Measurements from ENCODE around the gene CEACAM18.

DNA sequence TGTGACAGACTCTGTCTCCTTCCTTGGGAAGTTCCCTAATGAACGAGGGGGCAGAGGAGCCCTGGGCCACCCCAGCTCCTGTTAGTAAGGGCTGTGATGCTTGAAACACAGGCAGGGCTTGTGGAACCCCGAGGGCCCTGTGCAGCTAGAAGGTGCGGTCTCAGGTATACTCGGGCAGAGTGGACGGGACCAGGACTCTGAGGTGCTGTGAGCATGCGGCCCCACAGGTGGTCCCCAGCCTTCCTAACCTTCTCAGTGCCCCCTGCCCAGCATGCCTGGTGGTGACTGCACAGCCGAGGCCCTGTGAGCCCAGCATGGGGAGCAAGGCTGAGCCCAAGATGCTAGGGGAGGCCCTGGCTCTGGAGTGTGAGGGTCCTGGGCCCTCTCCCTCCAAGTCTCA, 16.1 kb upstream of the CEACAM18 start:
- TF ChIP-seq, protein P1, sequence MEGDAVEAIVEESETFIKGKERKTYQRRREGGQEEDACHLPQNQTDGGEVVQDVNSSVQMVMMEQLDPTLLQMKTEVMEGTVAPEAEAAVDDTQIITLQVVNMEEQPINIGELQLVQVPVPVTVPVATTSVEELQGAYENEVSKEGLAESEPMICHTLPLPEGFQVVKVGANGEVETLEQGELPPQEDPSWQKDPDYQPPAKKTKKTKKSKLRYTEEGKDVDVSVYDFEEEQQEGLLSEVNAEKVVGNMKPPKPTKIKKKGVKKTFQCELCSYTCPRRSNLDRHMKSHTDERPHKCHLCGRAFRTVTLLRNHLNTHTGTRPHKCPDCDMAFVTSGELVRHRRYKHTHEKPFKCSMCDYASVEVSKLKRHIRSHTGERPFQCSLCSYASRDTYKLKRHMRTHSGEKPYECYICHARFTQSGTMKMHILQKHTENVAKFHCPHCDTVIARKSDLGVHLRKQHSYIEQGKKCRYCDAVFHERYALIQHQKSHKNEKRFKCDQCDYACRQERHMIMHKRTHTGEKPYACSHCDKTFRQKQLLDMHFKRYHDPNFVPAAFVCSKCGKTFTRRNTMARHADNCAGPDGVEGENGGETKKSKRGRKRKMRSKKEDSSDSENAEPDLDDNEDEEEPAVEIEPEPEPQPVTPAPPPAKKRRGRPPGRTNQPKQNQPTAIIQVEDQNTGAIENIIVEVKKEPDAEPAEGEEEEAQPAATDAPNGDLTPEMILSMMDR (IDR thresholded peaks at IDR 0.05), result no peak
- no peak for TF ChIP-seq EZH2 (IDR thresholded peaks at IDR 0.05; ENCODE audit: borderline replicate concordance, insufficient read depth, low read depth, low read length, poor library complexity, severe bottlenecking)

Measured in B cell (primary cell).